IPS-18a (cell line): ENCODE results near the gene BCL2L13.

Source experiments
- H3K27ac ChIP-seq: one replicate; pipeline ENCODE4 v1.5.1; 2013; ENCODE audit warnings: low read length
- H3K27me3 ChIP-seq: one replicate; pipeline ENCODE4 v1.6.1; 2013; ENCODE audit warnings: mild to moderate bottlenecking, low read length; ENCODE audit not compliant: control insufficient read depth, insufficient read depth
- H3K36me3 ChIP-seq: one replicate; pipeline ENCODE4 v1.6.1; 2013; ENCODE audit warnings: low read depth, low read length; ENCODE audit not compliant: control insufficient read depth
- H3K4me1 ChIP-seq: one replicate; pipeline ENCODE4 v1.6.1; 2013; ENCODE audit warnings: low read depth, low read length; ENCODE audit not compliant: control insufficient read depth
- H3K4me3 ChIP-seq: one replicate; pipeline ENCODE4 v1.5.1; 2013; ENCODE audit warnings: low read length
- H3K9ac ChIP-seq: one replicate; pipeline ENCODE4 v1.6.1; 2013; ENCODE audit warnings: mild to moderate bottlenecking, low read length, moderate library complexity
- H3K9me3 ChIP-seq: one replicate; pipeline ENCODE4 v1.6.1; 2013; ENCODE audit warnings: low read depth, low read length; ENCODE audit not compliant: control insufficient read depth

Gene BCL2L13

DNA sequence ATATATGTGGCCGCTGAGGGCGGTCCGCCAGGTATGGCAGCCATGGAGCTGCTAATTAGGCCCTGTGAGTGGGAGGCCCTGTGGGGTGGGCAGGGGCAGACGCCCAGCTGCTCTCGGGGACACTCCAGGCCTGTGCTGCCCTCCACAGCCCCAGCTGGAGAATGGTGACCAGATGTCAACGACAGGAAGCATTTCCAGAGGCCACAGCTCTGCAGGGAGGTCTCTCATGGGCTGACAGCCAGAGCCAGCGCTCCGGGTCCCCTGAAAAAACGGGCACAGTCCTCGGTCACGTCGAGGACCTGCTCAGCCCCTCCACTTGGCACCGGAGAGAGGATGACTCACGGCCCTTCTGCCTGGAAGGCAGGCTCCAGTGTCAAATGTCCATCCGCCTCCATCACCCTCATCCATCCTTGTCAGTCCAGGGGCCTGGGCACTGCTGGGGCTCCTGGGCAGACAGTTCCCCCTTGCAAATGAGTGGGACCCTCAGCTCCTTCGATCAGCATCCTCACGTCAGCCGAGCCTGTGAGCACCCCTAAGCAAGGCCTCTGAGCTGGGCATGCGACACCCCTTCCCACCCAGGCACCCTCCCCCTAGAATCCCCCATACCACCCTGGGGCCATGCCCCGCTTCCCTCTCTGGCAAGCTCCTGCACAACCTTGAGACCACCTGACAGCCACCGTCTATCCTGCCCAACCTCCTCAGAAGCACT lies 133.8 kb downstream of the BCL2L13 start:
- H3K9ac ChIP-seq: no peak overlapping the region
- H3K4me3 ChIP-seq: peak overlapping the region; percentile 85
- no peak overlapping the region for H3K27ac ChIP-seq
- no peaks in the 10 kb centered on the region for H3K27me3 ChIP-seq
- no peaks in the 10 kb centered on the region for H3K36me3 ChIP-seq
- H3K4me1 ChIP-seq: peaks cover 8% of the 10 kb centered on the region
- no peaks in the 10 kb centered on the region for H3K9me3 ChIP-seq

DNA sequence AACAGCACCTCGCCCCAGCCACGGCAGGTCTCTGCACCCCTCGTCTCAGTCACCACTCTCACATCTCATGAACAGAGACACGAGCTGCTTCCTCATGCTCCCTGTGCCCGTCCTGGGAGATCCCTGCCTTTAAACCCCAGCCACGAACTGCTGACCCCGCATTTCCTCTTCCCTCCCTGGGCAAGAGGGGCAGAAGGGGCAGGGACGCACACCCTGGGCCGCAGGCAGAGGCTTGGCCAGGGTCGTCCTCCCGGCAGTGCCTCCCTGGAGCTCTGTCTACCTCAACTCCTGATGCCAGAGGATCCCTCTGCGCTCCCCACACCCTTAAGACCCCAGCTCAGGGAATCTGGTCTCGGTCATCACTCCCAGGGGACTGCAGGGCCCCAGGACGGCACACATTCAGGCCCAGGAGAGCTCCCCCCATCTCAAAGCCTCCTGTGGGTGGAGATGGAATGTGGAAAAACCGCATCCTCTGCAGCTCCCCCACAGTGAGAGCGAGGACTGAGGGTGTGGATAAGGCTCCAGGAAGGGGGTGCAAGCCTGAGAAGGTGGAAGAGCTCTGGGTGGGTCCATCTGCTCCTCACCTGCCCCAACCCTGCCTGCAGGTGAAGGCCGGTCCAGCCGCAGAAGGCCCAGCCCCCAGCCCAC lies 134.5 kb downstream of the BCL2L13 start:
- Histone ChIP-seq H3K27me3 (no peaks in the 10 kb centered on the region), H3K9me3 (no peaks in the 10 kb centered on the region), H3K4me1 (peaks cover 8% of the 10 kb centered on the region), H3K9ac (peak overlapping the region; percentile 84), H3K4me3 (peak overlapping the region; percentile 85), H3K27ac (no peak overlapping the region), H3K36me3 (no peaks in the 10 kb centered on the region)

DNA sequence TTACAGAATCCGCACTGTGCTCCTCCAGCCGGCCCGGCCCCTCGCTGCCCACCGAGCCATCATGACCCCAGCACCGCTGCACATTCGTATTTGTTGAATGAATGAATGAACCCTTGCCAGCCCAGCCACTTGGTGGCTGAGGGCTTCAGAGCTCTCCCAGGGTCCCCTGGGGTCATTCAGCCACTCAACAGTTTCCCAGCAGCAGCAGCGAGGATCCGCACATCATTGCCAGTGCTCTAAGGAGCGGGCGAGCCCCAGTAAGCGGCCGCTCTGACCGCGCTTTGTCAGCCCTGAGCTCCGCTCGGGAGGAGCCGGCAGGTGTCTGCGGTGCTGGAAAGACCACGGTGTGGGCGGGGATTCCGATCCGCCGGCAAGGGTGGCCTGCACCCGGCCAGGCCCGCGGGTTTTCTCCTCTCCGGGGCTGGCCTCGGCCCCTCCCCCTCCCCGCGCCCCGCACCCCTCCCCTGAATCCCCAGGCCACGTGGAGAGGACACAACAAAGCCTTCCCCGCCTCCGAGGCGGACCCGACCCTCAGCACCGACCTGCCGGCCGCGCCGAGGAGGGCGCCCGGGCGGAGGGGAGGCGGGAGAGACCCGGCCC lies 135.1 kb downstream of the BCL2L13 start:
- Histone ChIP-seq H3K4me1 (peaks cover 8% of the 10 kb centered on the region), H3K36me3 (no peaks in the 10 kb centered on the region), H3K9me3 (no peaks in the 10 kb centered on the region), H3K27ac (no peak overlapping the region), H3K27me3 (no peaks in the 10 kb centered on the region), H3K9ac (peak overlapping the region; percentile 84), H3K4me3 (peak overlapping the region; percentile 85)

DNA sequence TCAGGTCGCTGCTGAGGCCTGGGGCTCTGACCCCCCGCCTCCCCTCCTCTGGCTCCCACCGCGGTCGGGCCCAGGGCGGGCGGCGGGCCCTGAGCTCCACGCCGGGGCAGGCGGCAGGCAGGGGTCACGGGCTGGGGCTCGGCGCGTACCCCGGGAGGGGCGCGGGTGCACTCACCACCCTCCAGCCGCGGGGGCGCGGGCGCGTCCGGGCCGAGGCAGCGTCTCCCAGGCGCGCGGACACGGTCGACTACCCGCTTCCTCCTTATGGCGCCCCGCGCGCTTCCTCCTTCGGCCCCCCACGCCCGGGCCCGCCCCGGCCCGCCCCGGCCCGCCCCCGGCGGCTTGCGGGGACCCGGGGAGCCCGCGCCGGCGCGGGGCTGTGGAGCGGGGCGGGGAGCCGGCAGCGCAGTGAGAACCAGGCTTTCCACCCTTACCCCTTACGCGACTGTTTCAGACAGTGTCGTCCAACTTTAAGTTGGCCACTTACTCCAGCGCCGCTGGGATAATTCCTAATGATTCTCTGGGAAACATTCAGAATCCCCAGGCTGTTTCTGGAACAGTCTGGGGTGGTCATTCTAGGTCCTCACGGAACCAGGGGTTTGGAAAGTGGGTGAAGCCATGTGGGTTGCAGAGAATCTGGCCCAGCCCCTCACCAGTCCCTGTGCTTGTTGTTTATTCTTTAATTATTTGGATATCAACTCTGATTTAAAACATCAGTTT lies 135.8 kb downstream of the BCL2L13 start, which contains the start of gene BID:
BID (minus strand) TSS at position 264 of the 720 bp plus-strand sequence. CDS start 24,353 bp downstream, outside the sequence.
- Histone ChIP-seq H3K9ac (peak within 1 kb of the TSS; percentile 84), H3K27me3 (no peaks in the 10 kb centered on the region), H3K9me3 (no peaks in the 10 kb centered on the region), H3K4me3 (peak within 1 kb of the TSS; percentile 85), H3K27ac (no peak within 1 kb of the TSS), H3K36me3 (no peaks in the 10 kb centered on the region), H3K4me1 (peaks cover 8% of the 10 kb centered on the region)

DNA sequence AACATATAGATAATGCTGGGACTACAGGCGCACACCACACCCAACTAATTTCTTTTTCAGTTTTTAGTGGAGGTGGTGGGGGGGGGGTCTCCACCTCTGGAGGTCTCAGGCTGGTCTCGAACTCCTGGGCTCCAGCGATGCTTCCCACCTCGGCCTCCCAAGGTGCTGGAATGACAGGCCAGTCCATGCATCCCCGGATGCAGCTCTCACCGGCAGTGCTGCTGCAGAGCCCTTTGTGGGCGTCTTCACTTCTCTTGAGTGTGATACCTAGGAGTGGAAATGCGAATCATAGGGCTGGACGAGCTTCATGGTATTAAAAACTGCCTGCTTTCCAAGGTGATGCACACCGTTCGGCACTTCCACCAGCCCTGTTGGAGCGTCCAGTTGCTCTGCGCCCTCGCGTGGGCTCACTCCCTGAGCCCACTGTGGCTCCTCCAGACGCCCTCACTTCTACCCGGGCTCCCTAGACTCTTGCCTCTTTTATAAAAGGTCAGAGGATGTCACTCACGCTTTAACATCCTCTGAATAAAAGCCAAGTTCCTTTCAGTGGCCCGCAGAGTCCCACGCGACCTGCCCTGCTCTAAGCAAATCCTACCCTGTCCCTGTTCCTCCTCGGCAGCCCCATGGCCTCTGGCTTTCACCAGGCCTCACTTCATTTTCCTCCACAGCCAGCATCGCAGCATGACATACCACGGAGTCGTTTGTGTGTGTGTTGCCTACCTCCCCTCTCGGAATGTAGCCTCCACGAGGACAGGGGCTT lies 136.5 kb downstream of the BCL2L13 start:
- peak overlapping the region; percentile 67 for H3K4me3 ChIP-seq
- H3K4me1 ChIP-seq: peaks cover 8% of the 10 kb centered on the region

DNA sequence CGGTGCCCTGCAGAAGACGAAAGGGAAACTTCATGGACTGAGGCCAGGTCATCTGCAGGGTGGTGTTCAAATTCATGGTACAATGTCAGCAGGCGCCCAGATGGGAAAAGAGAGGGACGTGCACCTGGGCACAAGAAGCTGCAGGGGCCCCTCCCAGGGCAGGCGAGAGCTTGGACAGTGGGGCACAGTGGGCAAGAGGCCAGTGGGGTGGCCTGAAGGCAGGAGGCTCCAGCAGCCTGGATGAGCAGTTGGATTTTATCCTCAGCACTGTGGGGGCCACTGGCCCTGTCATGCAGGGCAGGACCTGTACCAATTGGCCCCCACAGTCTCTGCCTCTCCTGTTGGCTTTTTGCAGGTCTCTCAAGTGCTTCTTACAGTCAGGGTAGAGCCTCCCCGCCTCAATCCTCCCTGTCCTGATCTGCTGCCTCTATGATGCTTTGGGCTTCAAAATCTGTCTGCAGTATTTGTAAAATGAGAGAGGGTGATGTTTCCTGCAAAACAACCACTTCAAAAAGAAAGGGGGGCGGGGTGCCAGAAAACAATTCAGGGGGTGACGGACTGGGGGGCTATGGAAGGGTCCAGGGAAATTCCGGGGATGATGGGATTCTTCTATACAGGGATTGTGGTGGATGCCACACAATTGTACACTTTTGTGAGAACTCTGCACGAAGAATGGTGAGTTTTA lies 137.4 kb downstream of the BCL2L13 start:
- Histone ChIP-seq H3K9me3 (no peaks in the 10 kb centered on the region), H3K27me3 (no peaks in the 10 kb centered on the region), H3K9ac (no peak overlapping the region), H3K36me3 (no peaks in the 10 kb centered on the region), H3K4me3 (no peak overlapping the region), H3K4me1 (peaks cover 8% of the 10 kb centered on the region), H3K27ac (no peak overlapping the region)

More for the DNA sequence above, 136.5 kb downstream of the BCL2L13 start:
- Histone ChIP-seq H3K27me3 (no peaks in the 10 kb centered on the region), H3K27ac (no peak overlapping the region), H3K36me3 (no peaks in the 10 kb centered on the region), H3K9ac (peak overlapping the region; percentile 53), H3K9me3 (no peaks in the 10 kb centered on the region)

DNA sequence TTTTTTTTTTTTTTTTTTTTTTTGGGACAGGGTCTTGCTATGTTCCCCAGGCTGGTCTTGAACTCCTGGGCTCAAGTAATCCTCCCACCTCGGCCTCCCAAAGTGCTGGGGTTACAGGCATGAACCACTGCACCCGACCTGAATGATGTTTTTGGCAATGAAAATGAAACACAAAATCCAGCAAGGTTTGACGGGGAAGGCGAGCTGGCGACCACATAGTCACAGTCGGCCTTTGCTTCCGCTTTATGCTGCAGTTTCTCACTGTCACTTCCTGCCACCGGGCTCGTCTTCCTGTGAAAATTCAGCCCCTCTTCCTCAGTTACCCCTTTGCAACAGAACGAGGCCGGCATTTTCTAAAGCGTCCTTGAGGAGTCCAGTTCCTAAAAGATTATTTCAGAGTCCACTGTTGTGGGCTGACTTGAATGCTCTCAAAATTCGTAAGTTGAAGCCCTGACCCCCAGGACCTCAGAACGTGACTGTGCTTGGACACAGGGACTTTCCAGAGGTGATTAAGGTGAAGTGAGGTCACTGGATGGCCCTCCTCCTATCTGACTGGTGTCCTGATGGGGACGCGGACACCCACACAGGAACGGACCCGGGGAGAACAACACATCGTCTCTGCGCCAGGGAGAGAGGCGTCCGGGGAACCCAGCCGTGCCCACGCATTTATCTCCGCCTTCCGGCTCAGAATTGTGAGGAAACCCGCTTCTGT lies 138.6 kb downstream of the BCL2L13 start:
- Histone ChIP-seq H3K27ac (no peak overlapping the region), H3K9me3 (no peaks in the 10 kb centered on the region), H3K4me1 (peaks cover 8% of the 10 kb centered on the region), H3K9ac (no peak overlapping the region), H3K27me3 (no peaks in the 10 kb centered on the region), H3K36me3 (no peaks in the 10 kb centered on the region), H3K4me3 (no peak overlapping the region)

DNA sequence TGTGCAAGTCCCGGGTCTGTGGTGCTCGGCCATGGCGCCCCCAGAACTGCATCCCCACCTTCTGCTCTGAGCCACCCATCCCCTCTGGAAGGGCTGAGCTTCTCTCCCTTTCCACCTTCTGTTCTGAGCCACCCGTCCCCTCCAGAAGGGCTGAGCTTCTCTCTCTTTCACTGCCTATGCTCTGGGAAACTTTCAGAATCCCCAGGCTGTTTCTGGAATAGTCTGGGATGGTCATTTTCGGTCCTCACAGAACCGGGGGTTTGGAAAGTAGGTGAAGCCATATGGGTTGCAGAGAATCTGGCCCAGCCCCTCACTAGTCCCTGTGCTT lies 139.1 kb downstream of the BCL2L13 start:
- Histone ChIP-seq H3K36me3 (no peaks in the 10 kb centered on the region), H3K27ac (no peak overlapping the region), H3K4me3 (no peak overlapping the region), H3K9me3 (no peaks in the 10 kb centered on the region), H3K27me3 (no peaks in the 10 kb centered on the region), H3K9ac (no peak overlapping the region), H3K4me1 (peaks cover 7% of the 10 kb centered on the region)

DNA sequence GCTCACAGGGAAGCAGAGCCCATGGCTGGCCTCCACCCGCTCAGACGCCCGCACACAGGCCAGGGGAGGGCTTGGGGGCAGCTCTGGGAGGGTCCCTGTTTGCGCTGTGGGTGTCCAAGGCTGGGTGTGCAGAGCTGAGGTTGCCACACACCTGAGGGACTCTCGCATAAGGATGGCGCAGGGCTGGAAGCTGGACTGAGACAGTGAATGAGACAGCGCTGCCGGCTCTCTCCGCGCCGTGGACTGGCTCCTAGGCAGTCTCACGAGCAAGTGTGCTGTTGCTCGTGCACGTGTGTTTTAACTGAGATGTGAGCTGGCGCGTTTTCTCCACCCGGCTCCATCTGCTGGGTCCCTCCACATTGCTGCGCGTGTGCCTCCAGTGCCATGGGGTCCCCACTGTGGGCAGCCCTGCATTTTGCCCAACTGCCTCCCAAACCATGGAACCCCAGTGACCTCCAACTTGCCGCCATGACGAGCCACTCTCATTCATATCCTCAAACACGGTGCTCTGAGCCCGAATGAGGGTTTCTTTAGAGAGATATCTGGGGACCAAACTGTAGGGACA lies 139.9 kb downstream of the BCL2L13 start:
- Histone ChIP-seq H3K4me1 (no peaks in the 10 kb centered on the region), H3K4me3 (no peak overlapping the region), H3K9me3 (no peaks in the 10 kb centered on the region), H3K27me3 (no peaks in the 10 kb centered on the region), H3K9ac (no peak overlapping the region), H3K27ac (no peak overlapping the region), H3K36me3 (no peaks in the 10 kb centered on the region)
